CD4-positive, alpha-beta T cell treated with Interferon gamma for 1 hour (primary cell): ENCODE measurements around the gene OR1L1.

Experiments used
- DNase-seq: peaks from one replicate; pipeline ENCODE4 v3.0.0-alpha.2; 2020

The OR1L1 gene

GRCh38 chr9:122661416-122661815 is at the start of gene OR1L1:
OR1L1 (plus strand) TSS chr9:122661716; CDS start chr9:122661716, 0 bp downstream.
- DNase-seq = no peak

- DNase-seq = no peak
Observed at GRCh38 chr9:122614362-122614761, 47.2 kb upstream of the OR1L1 start, which contains the start of gene OR1Q1. OR1Q1 (plus strand) TSS chr9:122614738; CDS start chr9:122614738, 0 bp downstream.

GRCh38 chr9:122619996-122620395 is 41.5 kb upstream of the OR1L1 start:
- DNase-seq = no peak

- DNase-seq = no peak
Observed at GRCh38 chr9:122642226-122642625, 19.3 kb upstream of the OR1L1 start.

- DNase-seq = no peak
Observed at GRCh38 chr9:122656378-122656777, 5.1 kb upstream of the OR1L1 start.

- no peak for DNase-seq
Observed at GRCh38 chr9:122657527-122657926, 4.0 kb upstream of the OR1L1 start, which contains the start of gene OR1B1. OR1B1 (minus strand) TSS chr9:122657627.

- DNase-seq = no peak
Observed at GRCh38 chr9:122672481-122672880, 11.0 kb downstream of the OR1L1 start.

GRCh38 chr9:122684851-122685250 is 23.3 kb downstream of the OR1L1 start:
- DNase-seq = no peak

- no peak for DNase-seq
Observed at GRCh38 chr9:122695696-122696095, 34.2 kb downstream of the OR1L1 start.
